Left lung (tissue), 10 donors: Measurements from ENCODE around the gene DIP2C. TPM values are rescaled to one million over a fixed set of nuclear protein-coding genes. Genes with fewer than 3 reads are reported as not detected.
"Not testable (repeated sequence)": the region's sequence is repeated elsewhere in the genome, so short reads cannot be mapped to it uniquely, and the experiment has no call there.

Experiments used
- ATAC-seq: fragments of 200-7000 bp; cut with Tn5 transposase; one replicate; pipeline ENCODE4 v1.9.1; 2020; ENCODE audit warnings: moderate library complexity
- DNase-seq, 4 donors: peaks; one replicate each; pipeline ENCODE4 v3.0.0-alpha.2; 2013 to 2020
- H3K27ac ChIP-seq, 2 donors: fragments of 200-600 bp; sonication (generic) in 1 of 2; one replicate each; pipeline versions ENCODE4 v1.5.0 to v1.8.0; 2020 to 2021
- H3K27me3 ChIP-seq, 2 donors: fragments of 200-600 bp; sonication (generic) in 1 of 2; one replicate each; pipeline versions ENCODE4 v1.5.0 to v1.8.0; 2020 to 2021
- H3K36me3 ChIP-seq, 2 donors: fragments of 200-600 bp; sonication (generic) in 1 of 2; one replicate each; pipeline versions ENCODE4 v1.5.0 to v1.8.0; 2020 to 2021
- H3K4me1 ChIP-seq, 2 donors: fragments of 200-600 bp; one replicate each; pipeline ENCODE4 v1.8.0; 2021
- H3K4me3 ChIP-seq, 2 donors: fragments of 200-600 bp; sonication (generic) in 1 of 2; one replicate each; pipeline versions ENCODE4 v1.5.0 to v1.8.0; 2020 to 2021; ENCODE audit warnings: mild to moderate bottlenecking in 1 of 2
- H3K9me3 ChIP-seq, 2 donors: fragments of 200-600 bp; sonication (generic) in 1 of 2; one replicate each; pipeline versions ENCODE4 v1.5.0 to v1.8.0; 2020 to 2021
- CTCF ChIP-seq, 2 donors: fragments of 200-600 bp; sonication (generic) in 1 of 2; IDR thresholded peaks; one replicate each; pipeline versions ENCODE4 v1.5.0 to v1.8.0; 2021; ENCODE audit warnings: antibody characterized with exemption in 2 of 2
- intact Hi-C, 2 donors: fragments of 100-400 bp; cut with DNase I; formaldehyde crosslinking; loops; one replicate each; pipeline versions ENCODE4 v1.11.2 to v1.14.2; 2022
- polyA plus RNA-seq, 6 donors: library from polyadenylated mRNA; unstranded; fragments of 120-200 nt; gene quantifications; one replicate each; pipeline ENCODE4 v1.2.1, GENCODE V29; 2013; ENCODE audit not compliant: insufficient read length in 6 of 6
- total RNA-seq, 2 donors: library from RNA; stranded (reverse); fragmentation: NEBNext Ultra II Directional; extraction: Animal tissue kit (Norgen Biotek cat#: 25700); gene quantifications; one replicate each; pipeline ENCODE4 v1.2.1, GENCODE V29; 2021
- donor health status: DM: no; HTN: yes; CAD: no.
- donor health status: DM: no; HTN: no; CAD: no.

Gene DIP2C
- total and polyA plus RNA-seq, 8 donors: 10.5 to 22.5 (median 19.5) TPM

- Histone ChIP-seq H3K36me3 (no peaks in the 10 kb centered on the region), H3K9me3 (no peaks in the 10 kb centered on the region), H3K27ac (no peak overlapping the region), H3K4me1 (no peaks in the 10 kb centered on the region), H3K4me3 (no peak overlapping the region), H3K27me3 (no peaks in the 10 kb centered on the region)
- intact Hi-C loops: no loop called here
- DNase-seq (no peak), ATAC-seq (no peak)
- TF ChIP-seq CTCF (IDR thresholded peaks at IDR 0.05): no peak
Measured at GRCh38 chr10:679556-679955, 9.9 kb downstream of the DIP2C start.

GRCh38 chr10:678662-679005, 10.8 kb downstream of the DIP2C start:
- DNase-seq, ATAC-seq: not testable (repeated sequence)

GRCh38 chr10:677750-678661, 11.5 kb downstream of the DIP2C start:
- Histone ChIP-seq H3K4me3 (no peak overlapping the region), H3K36me3 (no peaks in the 10 kb centered on the region), H3K4me1 (no peaks in the 10 kb centered on the region), H3K27me3 (no peaks in the 10 kb centered on the region), H3K27ac (no peak overlapping the region), H3K9me3 (no peaks in the 10 kb centered on the region)
- TF ChIP-seq CTCF (IDR thresholded peaks at IDR 0.05): no peak
- ATAC-seq (no peak), DNase-seq (no peak)
- intact Hi-C loops: no loop called here

More at GRCh38 chr10:678662-679005, 10.8 kb downstream of the DIP2C start:
- H3K27me3 ChIP-seq, H3K27ac ChIP-seq, H3K4me1 ChIP-seq, H3K36me3 ChIP-seq, H3K9me3 ChIP-seq, intact Hi-C loops, H3K4me3 ChIP-seq: not testable (repeated sequence)

- Histone ChIP-seq H3K9me3 (no peaks in the 10 kb centered on the region), H3K27ac (no peak overlapping the region), H3K4me1 (no peaks in the 10 kb centered on the region), H3K27me3 (no peaks in the 10 kb centered on the region), H3K36me3 (no peaks in the 10 kb centered on the region), H3K4me3 (no peak overlapping the region)
- no peak for TF ChIP-seq CTCF (IDR thresholded peaks at IDR 0.05)
- intact Hi-C loops: no loop called here
- DNase-seq (no peak), ATAC-seq (no peak)
Measured at GRCh38 chr10:677038-677437, 12.4 kb downstream of the DIP2C start.

- no peak for TF ChIP-seq CTCF (IDR thresholded peaks at IDR 0.05)
- no peak for ATAC-seq
- H3K4me1 ChIP-seq: no peaks in the 10 kb centered on the region
Measured at GRCh38 chr10:676178-676577, 13.3 kb downstream of the DIP2C start.

More at GRCh38 chr10:676178-676577, 13.3 kb downstream of the DIP2C start:
- intact Hi-C loops: no loop called here
- Histone ChIP-seq H3K27ac (no peak overlapping the region), H3K36me3 (no peaks in the 10 kb centered on the region), H3K4me3 (no peak overlapping the region), H3K27me3 (no peaks in the 10 kb centered on the region), H3K9me3 (no peaks in the 10 kb centered on the region)
- DNase-seq: no peak
